ENCODE results near the gene CD38.

- TF ChIP-seq MAX (IDR thresholded peaks at IDR 0.05) (no peak), YY1 (IDR thresholded peaks at IDR 0.05; ENCODE audit: low read depth) (no peak), REST (IDR thresholded peaks at IDR 0.05; ENCODE audit: low read depth) (no peak), TEAD4 (IDR thresholded peaks at IDR 0.05) (no peak), RAD21 (IDR thresholded peaks at IDR 0.05; ENCODE audit: low read depth) (no peak), CREB1 (IDR thresholded peaks at IDR 0.05; ENCODE audit: low read depth) (no peak), FOXM1 (IDR thresholded peaks at IDR 0.05; ENCODE audit: borderline replicate concordance, low read depth) (no peak)
Measured at GRCh38 chr4:15837591-15837990, 59.5 kb downstream of the CD38 start.

Data from Ishikawa (cell line).